Astrocyte of the hippocampus (primary cell): ENCODE data around the gene KDM4B.
A peak's percentile ranks its signal among the peaks of the same experiment; 100 is the strongest.

Experiments
- DNase-seq: peaks from one replicate; pipeline ENCODE4 v3.0.0; 2011; ENCODE audit warnings: low read depth, low spot score

KDM4B gene

DNA sequence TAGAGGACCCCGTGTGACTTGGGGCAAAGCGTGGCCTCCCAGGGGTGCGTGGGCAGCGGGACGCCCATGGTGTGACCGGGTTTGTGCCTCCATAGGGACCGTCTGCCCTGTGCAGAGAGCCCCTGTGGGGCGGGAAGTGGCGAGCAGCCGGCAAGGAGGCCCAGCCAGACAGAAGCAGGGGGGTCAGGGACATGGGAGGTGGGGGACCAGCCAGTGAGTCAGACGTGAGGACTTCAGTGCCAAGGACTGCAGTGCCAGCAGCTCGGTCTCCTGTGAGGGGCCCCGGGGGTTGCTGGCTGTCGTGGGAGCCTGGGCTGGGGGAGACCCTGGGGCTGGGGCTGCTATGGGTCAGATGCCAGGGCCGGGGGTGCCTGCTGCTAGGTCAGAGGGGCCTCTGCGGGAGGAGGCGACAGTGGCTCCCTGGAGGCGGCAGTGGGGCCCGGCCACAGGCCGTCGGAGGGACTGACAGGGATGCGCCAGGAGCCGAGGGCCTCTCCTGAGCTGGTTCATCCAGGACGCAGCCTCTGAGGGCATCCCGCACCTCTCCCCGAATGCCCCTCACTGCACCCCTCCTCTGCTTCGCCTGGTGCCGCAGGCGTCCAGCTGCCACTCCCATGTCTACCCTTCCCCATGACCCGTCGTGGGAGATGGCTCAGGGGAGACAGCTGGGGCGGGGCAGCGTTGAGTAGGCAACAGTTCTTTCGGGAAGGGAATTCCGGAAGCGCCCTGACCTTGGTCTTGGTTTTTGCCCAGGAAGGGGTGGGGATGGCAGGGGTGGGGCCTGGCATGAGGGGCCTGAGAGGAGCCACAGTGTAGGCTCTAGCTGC is 80.0 kb downstream of the KDM4B start:
- peak; percentile 93 for DNase-seq

DNA sequence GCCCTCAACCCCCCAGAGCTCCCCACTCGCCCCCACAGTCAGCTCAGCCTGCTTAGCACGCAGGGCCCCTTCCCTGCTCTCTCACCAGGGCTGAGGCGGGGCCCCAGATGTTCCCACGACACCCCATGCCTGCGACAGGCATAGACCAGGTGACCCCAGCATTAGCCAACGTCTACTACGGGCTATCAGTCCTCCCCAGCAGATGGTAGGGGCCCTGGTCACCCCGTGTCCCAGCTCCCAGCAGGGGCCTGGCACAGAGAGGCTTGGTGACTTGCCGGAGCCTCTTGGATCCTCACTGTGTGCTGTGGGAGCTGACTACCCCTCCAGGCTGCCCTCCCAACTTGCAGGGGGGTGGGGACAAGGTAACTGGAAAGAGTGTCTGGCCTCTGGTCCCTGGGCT is 80.6 kb downstream of the KDM4B start:
- no peak for DNase-seq

GRCh38 chr19:5050067-5050656 is 81.2 kb downstream of the KDM4B start:
- no peak for DNase-seq

- no peak for DNase-seq
Measured at GRCh38 chr19:5050905-5051304, 82.0 kb downstream of the KDM4B start.

- no peak for DNase-seq
Measured at GRCh38 chr19:5051619-5052018, 82.7 kb downstream of the KDM4B start.

- no peak for DNase-seq
Measured at GRCh38 chr19:5052515-5052914, 83.6 kb downstream of the KDM4B start.

DNA sequence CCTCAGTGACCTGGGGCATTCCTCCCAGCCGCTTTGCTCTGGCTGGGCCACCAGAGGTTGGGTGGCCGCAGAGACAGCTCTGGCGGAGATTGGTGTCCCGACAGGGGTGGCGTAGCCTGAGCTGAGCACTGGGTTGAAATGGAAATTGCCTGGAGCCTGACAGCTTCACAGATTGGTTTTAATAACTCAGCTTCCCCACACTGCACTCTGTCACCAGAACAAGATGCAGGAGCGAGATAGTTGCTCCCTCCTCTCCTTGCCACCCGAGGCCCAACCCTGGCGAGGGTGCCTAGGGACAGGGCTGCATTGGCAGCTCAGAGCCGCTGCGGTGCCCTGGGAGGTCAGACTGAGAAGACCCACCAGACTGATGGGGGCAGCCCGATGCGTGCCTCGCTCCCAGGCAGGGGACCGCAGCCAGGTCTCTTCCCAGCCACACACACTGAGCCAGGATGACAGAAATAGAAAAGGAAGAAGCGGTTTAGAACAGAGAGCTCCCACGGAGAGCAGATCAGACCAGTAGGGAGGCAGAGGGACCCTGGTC is 84.1 kb downstream of the KDM4B start:
- DNase-seq: no peak

- no peak for DNase-seq
Measured at GRCh38 chr19:5053661-5054060, 84.7 kb downstream of the KDM4B start.

DNA sequence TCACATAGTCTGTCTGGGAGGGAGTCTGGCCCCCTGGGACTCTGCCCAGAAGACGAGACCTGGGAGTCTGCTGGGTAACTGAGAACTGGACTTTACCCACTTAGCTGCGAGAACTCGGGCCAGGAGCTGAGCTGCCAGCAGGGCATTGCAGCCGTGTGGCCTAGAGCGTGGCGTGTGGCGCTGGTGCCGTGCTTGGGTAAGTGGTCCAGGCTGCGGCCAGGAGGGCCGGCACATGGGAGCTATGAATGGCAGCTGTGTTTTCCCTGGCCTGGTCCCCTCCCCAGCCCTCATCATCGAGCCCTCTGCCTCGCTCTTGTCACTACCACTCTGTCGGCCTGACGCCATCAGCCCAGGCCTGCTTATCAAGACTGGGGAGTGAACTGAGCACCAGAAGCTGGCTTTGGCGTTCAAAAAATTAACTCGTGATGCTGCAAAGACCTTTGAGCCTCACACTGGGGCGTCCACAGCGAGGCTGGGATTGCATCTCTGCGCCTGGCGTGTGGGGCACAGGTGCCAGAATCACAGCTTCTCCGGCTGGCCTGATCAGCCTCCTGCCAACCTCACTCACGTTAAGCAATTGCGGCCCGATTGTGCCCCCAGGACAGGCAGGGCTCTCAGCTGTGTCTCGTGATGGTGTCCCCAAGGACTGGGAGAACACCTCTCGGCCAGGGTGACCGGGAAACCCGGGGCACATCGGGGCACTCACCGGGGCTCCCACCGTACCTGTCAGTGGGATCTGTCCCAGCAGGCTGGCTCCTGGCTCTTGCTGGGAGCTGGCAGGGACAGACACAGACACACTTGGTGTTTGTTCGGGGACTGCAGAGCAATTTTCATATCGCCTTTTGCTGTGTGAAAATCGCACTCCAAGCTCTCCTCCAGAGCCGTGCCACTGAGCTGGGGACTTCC is 85.9 kb downstream of the KDM4B start:
- DNase-seq: no peak

DNA sequence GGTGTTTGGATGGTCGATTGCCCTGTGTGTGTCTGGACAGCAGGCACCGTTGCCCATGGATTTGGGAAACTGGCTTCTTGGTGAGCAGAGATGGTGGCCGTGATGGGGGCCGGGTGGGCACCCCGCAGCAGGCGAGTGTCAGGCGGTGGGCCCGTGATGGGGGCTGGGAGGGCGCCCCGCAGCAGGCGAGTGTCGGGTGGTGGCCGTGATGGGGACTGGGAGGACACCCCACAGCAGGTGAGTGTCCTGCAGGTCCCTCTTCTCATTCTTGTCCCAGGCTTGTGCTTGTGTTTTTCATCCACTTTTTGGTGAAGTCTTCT is 86.5 kb downstream of the KDM4B start:
- DNase-seq: no peak

DNA sequence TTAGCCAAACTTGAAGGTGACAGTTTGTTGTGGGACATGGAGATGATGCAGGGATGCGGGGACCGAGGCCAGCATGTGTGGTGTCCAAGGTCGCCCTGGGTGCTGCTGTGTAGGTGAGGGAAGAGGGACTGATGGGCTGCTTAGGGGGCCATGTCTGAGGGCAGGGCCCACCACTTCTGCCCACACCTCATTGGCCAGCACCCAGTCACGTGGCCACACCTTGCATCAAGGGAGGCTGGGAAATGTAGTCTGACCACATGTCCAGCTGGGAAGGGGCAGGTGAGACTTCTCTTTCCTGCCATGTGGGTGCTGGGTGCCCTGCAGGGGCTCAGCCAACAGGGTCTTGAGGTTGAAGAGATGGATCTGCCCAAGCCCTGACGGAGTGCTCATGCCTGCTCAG is 88.9 kb downstream of the KDM4B start:
- DNase-seq: peak; percentile 56

- peak; percentile 60 for DNase-seq
Measured at GRCh38 chr19:5058521-5059212, 89.8 kb downstream of the KDM4B start.

DNA sequence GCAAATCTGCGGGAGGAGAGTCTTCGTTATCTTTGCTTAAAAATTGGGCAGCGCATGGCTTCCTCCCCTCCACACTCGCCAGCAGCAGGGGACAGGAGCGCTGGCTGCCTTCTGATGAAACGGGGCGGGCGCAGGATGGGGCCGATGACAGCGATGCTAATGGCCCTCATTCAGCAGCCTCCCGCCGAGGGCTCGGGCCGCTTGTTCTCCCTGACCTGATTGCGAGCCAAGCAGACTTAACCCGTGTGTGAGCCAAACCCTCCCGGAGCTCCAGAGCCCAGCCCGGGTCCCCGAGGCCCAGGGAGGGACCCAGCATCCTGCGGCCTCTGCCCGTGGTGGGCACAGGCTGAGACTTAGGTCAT is 90.3 kb downstream of the KDM4B start:
- peak; percentile 62 for DNase-seq

DNA sequence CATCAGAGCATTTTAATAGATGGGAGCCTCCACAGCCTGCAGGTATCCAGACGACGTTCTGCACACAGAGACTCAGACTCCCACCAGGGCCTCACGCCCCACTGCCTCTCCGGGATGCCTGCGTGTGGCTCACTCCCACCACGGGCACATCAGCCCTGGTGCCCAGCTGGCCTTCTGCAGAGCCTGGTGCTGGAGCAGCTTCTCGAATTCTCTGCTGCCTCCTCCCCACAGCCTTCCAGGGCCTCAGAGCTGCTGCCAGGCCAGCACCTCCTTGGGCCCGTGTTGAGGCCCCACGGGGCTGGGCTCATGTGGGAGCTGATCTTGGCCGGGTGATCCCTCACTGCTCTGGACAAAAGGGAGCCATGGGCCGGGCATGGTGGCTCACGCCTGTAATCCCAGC is 90.9 kb downstream of the KDM4B start:
- DNase-seq: no peak

DNA sequence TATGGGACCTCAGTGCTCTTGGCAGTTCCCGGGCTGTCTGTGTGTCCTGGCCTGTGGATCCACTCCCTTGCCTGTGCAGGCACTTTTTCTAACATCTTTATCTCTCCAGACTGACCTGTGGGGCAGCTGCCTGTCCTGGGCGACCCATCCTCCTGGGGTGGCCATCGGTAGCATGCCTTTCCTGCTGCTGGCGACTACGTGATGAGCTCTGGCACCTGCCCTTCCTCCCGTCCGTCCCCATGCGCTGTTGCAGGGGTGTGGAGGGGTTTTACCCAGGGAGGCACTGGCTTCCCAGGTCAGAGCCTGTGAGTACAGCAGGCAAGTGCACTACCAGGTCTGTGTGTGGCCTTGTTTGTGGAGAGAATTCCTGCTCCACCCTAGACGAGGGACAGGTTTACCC is 93.3 kb downstream of the KDM4B start:
- no peak for DNase-seq

- DNase-seq: no peak
Measured at GRCh38 chr19:5062799-5063198, 93.9 kb downstream of the KDM4B start.

GRCh38 chr19:5063873-5064645 is 95.1 kb downstream of the KDM4B start:
- DNase-seq: no peak

- no peak for DNase-seq
Measured at GRCh38 chr19:5064896-5065295, 96.0 kb downstream of the KDM4B start.

DNA sequence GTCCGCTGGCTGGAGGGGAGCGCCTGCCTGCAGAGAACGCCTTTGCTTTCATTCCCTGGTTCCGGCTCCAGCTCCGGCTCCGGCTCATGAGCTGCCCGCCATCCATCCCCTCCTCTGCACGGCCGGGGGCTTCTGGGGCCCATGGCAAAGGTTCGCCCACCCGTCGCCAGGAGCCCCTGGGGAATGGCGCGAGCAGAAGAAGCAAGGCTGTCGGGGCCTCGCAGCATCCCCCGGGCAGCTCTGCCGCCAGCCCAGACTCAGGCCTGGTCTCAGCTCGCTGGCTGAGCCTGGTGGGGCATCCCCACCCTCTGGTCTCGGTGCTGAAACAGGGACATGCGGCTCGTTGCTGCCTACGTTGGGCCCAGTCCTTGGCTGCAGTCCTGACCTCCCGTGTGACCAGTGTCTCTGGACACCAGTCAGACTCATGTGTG is 96.8 kb downstream of the KDM4B start:
- DNase-seq: no peak

GRCh38 chr19:5066768-5067167 is 97.9 kb downstream of the KDM4B start:
- no peak for DNase-seq

- DNase-seq: no peak
Measured at GRCh38 chr19:5067678-5068077, 98.8 kb downstream of the KDM4B start.
